Measurements from ENCODE around the gene RNF187. TPM values are rescaled to one million over a fixed set of nuclear protein-coding genes. Genes with fewer than 3 reads are reported as not detected.
A peak's percentile ranks its signal among the peaks of the same experiment; 100 is the strongest.

RNF187 gene
- total and polyA plus RNA-seq, 2 of the 13 experiments (the other 11 are each of a cell fraction or from before 2014, with no cell fraction given): 41.3 to 59.4 TPM

- TF ChIP-seq EZH2 (conservative IDR thresholded peaks at IDR 0.05; ENCODE audit: low read depth, low read length) (no peak), ZNF543 (CRISPR knock-in tag; IDR thresholded peaks at IDR 0.05) (no peak), ZNF788 (CRISPR knock-in tag; IDR thresholded peaks at IDR 0.05; ENCODE audit: borderline replicate concordance) (peak; percentile 7; the same call in 1 of the 2 replicates), HOXA3 (CRISPR knock-in tag; IDR thresholded peaks at IDR 0.05) (peak; percentile 41; the same call in 1 of the 2 replicates), CSRNP2 (CRISPR knock-in tag; conservative IDR thresholded peaks at IDR 0.05; ENCODE audit: low read depth) (no peak), ELF4 (CRISPR knock-in tag; IDR thresholded peaks at IDR 0.05; ENCODE audit: borderline replicate concordance) (no peak), RAD21 (CRISPR knock-in tag; IDR thresholded peaks at IDR 0.05) (peak; percentile 57; the same call in 1 of the 2 replicates), SRSF9 (IDR thresholded peaks at IDR 0.05; ENCODE audit: borderline replicate concordance, insufficient read depth, low read depth, low read length, poor library complexity, severe bottlenecking) (no peak), ZFP37 (CRISPR knock-in tag; IDR thresholded peaks at IDR 0.05; ENCODE audit: borderline replicate concordance) (peak; percentile 64; the same call in 1 of the 2 replicates), UBTF (CRISPR knock-in tag; IDR thresholded peaks at IDR 0.05) (0 out of 2 replicates have a peak, but pooled peaks have one; percentile 29), SP1 (IDR thresholded peaks at IDR 0.05) (no peak), SP1 (CRISPR knock-in tag; IDR thresholded peaks at IDR 0.05) (no peak; the same call in 1 of the 2 replicates), ZNF580 (CRISPR knock-in tag; IDR thresholded peaks at IDR 0.05; ENCODE audit: borderline replicate concordance, low read depth) (0 out of 2 replicates have a peak, but pooled peaks have one; percentile 33), IRF1 (CRISPR knock-in tag; IDR thresholded peaks at IDR 0.05; ENCODE audit: low read depth) (no peak), TFDP1 (CRISPR knock-in tag; IDR thresholded peaks at IDR 0.05; ENCODE audit: borderline replicate concordance) (peak; percentile 53; the same call in 1 of the 2 replicates), ZNF772 (CRISPR knock-in tag; IDR thresholded peaks at IDR 0.05) (0 out of 2 replicates have a peak, but pooled peaks have one; percentile 48), ZBED4 (CRISPR knock-in tag; IDR thresholded peaks at IDR 0.05; ENCODE audit: borderline replicate concordance) (no peak)
These were observed 14.0 kb downstream of the RNF187 start (continued) for GRCh38 chr1:228500901-228501871.
